K562 (cell line): Measurements from ENCODE around the gene MINDY4. TPM values are rescaled to one million over a fixed set of nuclear protein-coding genes. Genes with fewer than 3 reads are reported as not detected.

Source experiments
- ATAC-seq: fragments of 200-7000 bp; cut with Tn5 transposase; 3 replicates; pipeline ENCODE4 v1.9.1; 2020; ENCODE audit warnings: moderate library complexity
- BruUV-seq: library from RNA; stranded (reverse); fragments of 400-500 nt; replicated peaks from 2 replicates; lab custom pipeline; 2021; lab: Mats Ljungman, UMichigan
- CTCF ChIA-PET: fragments of 300-600 bp; formaldehyde crosslinking; extraction: SDS; loops from one replicate; lab custom pipeline; 2021; ENCODE audit warnings: low intra/inter-chr PET ratio; lab: Yijun Ruan, JAX
- POLR2A ChIA-PET: fragments of 300-600, 350-650 bp; sonication (Branson Sonifier 250); formaldehyde crosslinking; extraction: SDS; loops from one replicate; lab custom pipeline; 2021; ENCODE audit warnings: antibody characterized with exemption, inconsistent platforms; lab: Yijun Ruan, JAX
- DNase-seq, 4 experiments: peaks; one replicate each; pipeline versions ENCODE4 v3.0.0 to v3.0.0-alpha.2; 2011 to 2018; ENCODE audit warnings: low spot score in 3 of 4, mixed read lengths in 3 of 4; ENCODE audit errors: extremely low read depth in 1 of 4
- FAIRE-seq: peaks from 2 replicates; lab custom pipeline; 2011; peaks lifted over from hg19 to GRCh38; lab: Jason Lieb, UNC
- H2AFZ ChIP-seq: 2 replicates; pipeline ENCODE4 v1.6.0; 2011; ENCODE audit warnings: low read depth, low read length, control low read depth, inconsistent platforms
- H3K27ac ChIP-seq: fragments of 200-600 bp; 3 replicates; pipeline ENCODE4 v1.8.0; 2011; ENCODE audit warnings: low read depth, mild to moderate bottlenecking, control low read depth, inconsistent platforms, low read length, moderate library complexity, mixed read lengths; ENCODE audit errors: extremely low read depth
- H3K27me3 ChIP-seq, 2 experiments: fragments of 300-600 bp in 1 of 2; 2 replicates in 1 of 2; 3 replicates in 1 of 2; pipeline versions ENCODE4 v1.6.0 to v1.8.0; 2011; ENCODE audit warnings: inconsistent platforms in 2 of 2, low read length in 2 of 2, mild to moderate bottlenecking in 1 of 2, mixed read lengths in 1 of 2, moderate library complexity in 1 of 2; ENCODE audit not compliant: control insufficient read depth in 2 of 2, insufficient read depth in 2 of 2
- H3K36me3 ChIP-seq: fragments of 300-600 bp; 3 replicates; pipeline ENCODE4 v1.8.0; 2011; ENCODE audit warnings: mild to moderate bottlenecking, low read length, inconsistent platforms; ENCODE audit not compliant: control insufficient read depth, insufficient read depth
- H3K4me1 ChIP-seq, 2 experiments: fragments of 200-600 bp in 1 of 2; replicated peaks in 1 of 2; 2 replicates in 1 of 2; 3 replicates in 1 of 2; pipeline versions ENCODE4 v1.5.1 to v1.8.0; 2011; ENCODE audit warnings: inconsistent platforms in 2 of 2, low read length in 2 of 2, mild to moderate bottlenecking in 1 of 2, mixed read lengths in 1 of 2, moderate library complexity in 1 of 2; ENCODE audit not compliant: control insufficient read depth in 2 of 2, insufficient read depth in 2 of 2
- H3K4me2 ChIP-seq: 2 replicates; pipeline ENCODE4 v1.6.1; 2011; ENCODE audit warnings: low read length, control low read depth, inconsistent platforms, mixed read lengths; ENCODE audit not compliant: insufficient read depth
- H3K4me3 ChIP-seq: fragments of 200-600 bp; sonication (generic), shearing (Covaris generic); 2 replicates; pipeline ENCODE4 v1.5.1; 2016; ENCODE audit warnings: control low read depth, inconsistent platforms
- H3K79me2 ChIP-seq: fragments of 200-600 bp; 3 replicates; pipeline ENCODE4 v1.8.0; 2011; ENCODE audit warnings: low read length, inconsistent platforms; ENCODE audit not compliant: control insufficient read depth, insufficient read depth
- H3K9ac ChIP-seq, 2 experiments: 2 replicates each; pipeline versions ENCODE4 v1.6.0 to v1.6.1; 2011; ENCODE audit warnings: low read depth in 2 of 2, low read length in 2 of 2, control low read depth in 1 of 2, inconsistent platforms in 1 of 2, mild to moderate bottlenecking in 1 of 2, mixed read lengths in 1 of 2; ENCODE audit not compliant: insufficient read depth in 1 of 2
- H3K9me1 ChIP-seq: one replicate; pipeline ENCODE4 v1.6.0; 2011; ENCODE audit warnings: inconsistent platforms, mild to moderate bottlenecking, low read length, moderate library complexity; ENCODE audit not compliant: control insufficient read depth, insufficient read depth
- H3K9me3 ChIP-seq: replicated peaks from 2 replicates; pipeline ENCODE4 v1.5.1; 2011; ENCODE audit warnings: low read depth, low read length, inconsistent platforms; ENCODE audit not compliant: control insufficient read depth, insufficient read depth
- H4K20me1 ChIP-seq: replicated peaks from 2 replicates; pipeline ENCODE4 v1.6.1; 2011; ENCODE audit warnings: low read length, inconsistent platforms, mixed read lengths; ENCODE audit not compliant: control insufficient read depth, insufficient read depth
- CBFA2T3 ChIP-seq: fragments of 450-650 bp; IDR thresholded peaks from 2 replicates; pipeline ENCODE4 v1.6.1; 2017
- FOSL1 ChIP-seq: fragments of 200-800 bp; sonication (Bioruptor generic); conservative IDR thresholded peaks from 2 replicates; pipeline ENCODE4 v1.6.1; 2016; ENCODE audit warnings: missing genetic modification characterization, missing compliant biosample characterization
- HDAC1 ChIP-seq, 2 experiments: fragments of 450-650 bp; IDR thresholded peaks; 2 replicates each; pipeline ENCODE4 v1.6.1; 2016 to 2017; ENCODE audit warnings: inconsistent platforms in 1 of 2, mild to moderate bottlenecking in 1 of 2, moderate library complexity in 1 of 2
- L3MBTL2 ChIP-seq: fragments of 450-650 bp; IDR thresholded peaks from 2 replicates; pipeline ENCODE4 v1.6.1; 2016; ENCODE audit warnings: mild to moderate bottlenecking, moderate library complexity
- ZC3H11A ChIP-seq: IDR thresholded peaks from 2 replicates; pipeline ENCODE4 v1.6.1; 2012; ENCODE audit warnings: low read depth, low read length, improper control_type of control experiment
- WGBS: fragments of 100-300 bp; shearing (Covaris generic); methylation state at CpG from one replicate; pipeline ENCODE4 v1.1.6; 2016; ENCODE audit warnings: low coverage, mixed read lengths; ENCODE audit not compliant: insufficient coverage; ENCODE audit errors: missing lambda C conversion rate; 5-methylcytosine and 5-hydroxymethylcytosine counted together
- in situ Hi-C: fragments of 300-500 bp; cut with MboI; formaldehyde crosslinking; loops from 4 replicates; pipeline ENCODE4 v1.15.0; 2018; ENCODE audit warnings: inconsistent platforms, mixed read lengths
- intact Hi-C: fragments of 100-400 bp; cut with micrococcal nuclease; formaldehyde crosslinking; loops from 2 replicates; pipeline ENCODE4 v1.14.2; 2022
- polyA plus RNA-seq, 8 experiments: library from polyadenylated mRNA; depleted of rRNA in 4 of 8; stranded (reverse) in 5 of 8; unstranded in 3 of 8; fragments of >200 nt; fragmentation: Nextera tagmentation in 2 of 8; fragmentation: Illumina TruSeq in 1 of 8; extraction: Ambion mirVana in 2 of 8; extraction: Trizol in 1 of 8; gene quantifications; 2 replicates each; pipeline versions ENCODE4 v1.2.1 to v1.2.3, GENCODE V29; 2011 to 2014; ENCODE audit warnings: inconsistent platforms in 1 of 8, missing spikeins in 1 of 8
- total RNA-seq, 7 experiments: library from RNA; depleted of rRNA in 6 of 7; stranded (reverse); fragments of >200 nt in 6 of 7; fragmentation: Illumina TruSeq in 2 of 7; extraction: Trizol in 2 of 7; gene quantifications; 2 replicates each; pipeline versions ENCODE4 v1.2.1 to v1.2.3, GENCODE V29; 2011 to 2021; ENCODE audit warnings: low replicate concordance in 1 of 7
- TF ChIP-seq, protein P1 (sequence below), 2 experiments: fragments of 250-450 bp in 1 of 2; fragments of 450-650 bp in 1 of 2; sonication (Bioruptor Pico) in 1 of 2; IDR thresholded peaks; 2 replicates each; pipeline versions ENCODE4 v1.6.1 to v1.8.0; 2016 to 2021; ENCODE audit warnings: mild to moderate bottlenecking in 2 of 2, moderate library complexity in 2 of 2, missing compliant biosample characterization in 1 of 2, missing genetic modification characterization in 1 of 2

Gene MINDY4
- total and polyA plus RNA-seq, 9 of the 15 experiments (the other 6 are each of a cell fraction or from before 2014, with no cell fraction given): 2.1 to 16.7 (median 11.0) TPM

GRCh38 chr7:30841025-30841735 lies 70.0 kb downstream of the MINDY4 start:
- Histone ChIP-seq H2AFZ (no peak overlapping the region), H3K79me2 (no peaks in the 10 kb centered on the region), H3K36me3 (peaks cover 24% of the 10 kb centered on the region; the same call in 2 of the 3 replicates), H3K27ac (no peak overlapping the region), H3K4me1 (peaks cover 0 to 10% of the 10 kb centered on the region in 2 experiments; a peak in 3 of 5 replicates), H3K27me3 (no peaks in the 10 kb centered on the region), H3K9me1 (no peaks in the 10 kb centered on the region), H4K20me1 (no peaks in the 10 kb centered on the region), H3K9me3 (no peaks in the 10 kb centered on the region), H3K4me2 (no peak overlapping the region), H3K9ac (peak overlapping the region in 1 of 2 experiments; percentile 74; a peak in 1 of 4 replicates), H3K4me3 (no peak overlapping the region)
- DNase-seq: peak in 1 of 4 experiments; percentile 25
- TF ChIP-seq CBFA2T3: 0 out of 2 replicates have a peak, but pooled peaks have one; percentile 5
- TF ChIP-seq HDAC1 (IDR thresholded peaks at IDR 0.05): no peak
- no peak for TF ChIP-seq L3MBTL2
- TF ChIP-seq FOSL1 (tag): no peak
- TF ChIP-seq, protein P1, sequence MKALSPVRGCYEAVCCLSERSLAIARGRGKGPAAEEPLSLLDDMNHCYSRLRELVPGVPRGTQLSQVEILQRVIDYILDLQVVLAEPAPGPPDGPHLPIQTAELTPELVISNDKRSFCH (CRISPR knock-in tag; IDR thresholded peaks at IDR 0.05): no peak
- TF ChIP-seq, protein P1 (tag; IDR thresholded peaks at IDR 0.05): 0 out of 2 replicates have a peak, but pooled peaks have one; percentile 29
- no peak for TF ChIP-seq ZC3H11A
- no peak for FAIRE-seq
- 62% methylated on average over 16 of the region's 19 CpGs for WGBS
- ChIA-PET CTCF (no interaction called here), POLR2A (no interaction called here)
- in situ Hi-C loops (no loop called here), intact Hi-C loops (no loop called here)
- no TSS peak for BruUV-seq
- ATAC-seq: no peak
